ENCODE results near the gene SCAP. TPM values are rescaled to one million over a fixed set of nuclear protein-coding genes. Genes with fewer than 3 reads are reported as not detected.

Gene SCAP
- total and polyA plus RNA-seq, 2 of the 13 experiments (the other 11 are each of a cell fraction or from before 2014, with no cell fraction given): 40.4 to 53.3 TPM

DNA sequence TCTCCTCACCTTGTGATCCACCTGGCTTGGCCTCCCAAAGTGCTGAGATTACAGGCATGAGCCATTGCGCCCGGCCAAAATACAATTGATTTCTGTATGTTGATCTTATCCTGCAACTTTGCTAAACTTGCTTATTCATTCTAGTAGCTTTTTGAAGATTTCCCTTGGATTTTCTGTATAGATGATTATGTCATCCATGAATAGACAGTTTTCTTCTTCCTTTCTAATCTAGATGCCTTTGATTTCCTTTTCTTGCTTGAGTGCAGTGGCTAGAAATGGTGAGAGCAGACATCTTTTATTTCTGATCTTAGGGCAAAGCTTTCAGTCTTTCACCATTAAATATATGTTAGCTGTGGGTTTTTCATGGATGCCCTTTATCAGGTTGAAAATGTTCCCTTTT lies 42.2 kb upstream of the SCAP start:
- BruUV-seq (replicated peaks): no TSS peak
- WGBS (ENCODE audit: low lambda C conversion rate): 47% methylated on average over 2 of the region's 2 CpGs
- intact Hi-C loops (cut with micrococcal nuclease; ENCODE audit: unreplicated experiment) (no loop called here), in situ Hi-C loops (cut with HindIII; ENCODE audit: extremely low pct_ligation_motif_present, low pct_unique_long_range_greater_than_20kb) (loop anchor here (5.0 kb wide), 1 partner anchor 274 kb away; no protein-coding TSS in a partner anchor)
- ChIA-PET CTCF (ENCODE audit: low intra/inter-chr PET ratio, low total read pairs) (no interaction called here), POLR2A (no interaction called here)
- Histone ChIP-seq H3K9me3 (ENCODE audit: low read length) (no peaks in the 10 kb centered on the region), H3K27me3 (ENCODE audit: control insufficient read depth in 1 of 2, insufficient read depth in 2 of 2, low read length in 2 of 2) (no peaks in the 10 kb centered on the region), H3K4me1 (ENCODE audit: insufficient read depth, low read length) (peaks cover 45% of the 10 kb centered on the region), H2AFZ (ENCODE audit: low read length) (peak overlapping the region; percentile 42), H3K27ac (ENCODE audit: extremely low read length, insufficient read depth, low read length) (no peak overlapping the region), H3K4me2 (ENCODE audit: low read depth, low read length) (no peak overlapping the region), H3K79me2 (ENCODE audit: insufficient read depth, low read length) (peaks cover 2% of the 10 kb centered on the region), H3K36me3 (replicated peaks in 1 of 2; ENCODE audit: control insufficient read depth in 1 of 2, insufficient read depth in 2 of 2, low read length in 2 of 2) (no peaks in the 10 kb centered on the region), H3K9ac (ENCODE audit: insufficient read depth, low read depth, low read length) (no peak overlapping the region), H3K4me3 (replicated peaks in 1 of 3; ENCODE audit: insufficient read depth in 1 of 3, low read depth in 2 of 3, low read length in 3 of 3) (no peak overlapping the region), H4K20me1 (ENCODE audit: insufficient read depth, low read length) (no peaks in the 10 kb centered on the region)
- FAIRE-seq (no peak), ATAC-seq (no peak), DNase-seq (ENCODE audit: low spot score) (no peak)
- TF ChIP-seq, protein P1, sequence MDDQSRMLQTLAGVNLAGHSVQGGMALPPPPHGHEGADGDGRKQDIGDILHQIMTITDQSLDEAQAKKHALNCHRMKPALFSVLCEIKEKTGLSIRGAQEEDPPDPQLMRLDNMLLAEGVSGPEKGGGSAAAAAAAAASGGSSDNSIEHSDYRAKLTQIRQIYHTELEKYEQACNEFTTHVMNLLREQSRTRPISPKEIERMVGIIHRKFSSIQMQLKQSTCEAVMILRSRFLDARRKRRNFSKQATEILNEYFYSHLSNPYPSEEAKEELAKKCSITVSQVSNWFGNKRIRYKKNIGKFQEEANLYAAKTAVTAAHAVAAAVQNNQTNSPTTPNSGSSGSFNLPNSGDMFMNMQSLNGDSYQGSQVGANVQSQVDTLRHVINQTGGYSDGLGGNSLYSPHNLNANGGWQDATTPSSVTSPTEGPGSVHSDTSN (CRISPR knock-in tag; IDR thresholded peaks at IDR 0.05; ENCODE audit: borderline replicate concordance): no peak
- no peak for TF ChIP-seq ZNF431 (CRISPR knock-in tag; IDR thresholded peaks at IDR 0.05; ENCODE audit: borderline replicate concordance, low read depth)
- no peak for TF ChIP-seq MAFG (CRISPR knock-in tag; IDR thresholded peaks at IDR 0.05)
- no peak for TF ChIP-seq CC2D1A (CRISPR knock-in tag; IDR thresholded peaks at IDR 0.05)
- no peak for TF ChIP-seq ETV5 (CRISPR knock-in tag; IDR thresholded peaks at IDR 0.05; ENCODE audit: borderline replicate concordance)
- no peak for TF ChIP-seq HNRNPH1 (optimal IDR thresholded peaks at IDR 0.05; ENCODE audit: low read depth, low read length)
- TF ChIP-seq NFIC (IDR thresholded peaks at IDR 0.05; ENCODE audit: low read length): no peak

DNA sequence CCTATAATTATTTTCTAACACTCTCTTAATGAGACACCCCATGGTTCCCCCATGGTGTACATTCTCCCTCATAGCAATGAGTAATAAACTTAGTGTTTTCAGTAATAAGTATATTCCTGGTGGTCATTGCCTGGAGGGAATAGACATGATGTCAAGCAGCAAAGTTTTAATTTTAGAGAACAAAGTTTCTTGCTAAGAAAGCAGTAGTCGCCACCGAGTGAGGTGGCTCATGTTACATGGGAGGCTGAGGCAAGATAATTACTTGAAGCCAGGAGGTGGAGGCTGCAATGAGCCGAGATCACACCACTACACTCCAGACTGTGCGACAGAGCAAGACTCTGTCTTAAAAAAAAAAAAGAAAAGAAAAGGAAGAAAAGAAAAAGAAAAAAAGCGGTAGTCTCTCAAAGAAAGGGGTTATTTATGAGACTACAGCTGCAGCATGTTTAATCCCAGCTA lies 40.2 kb upstream of the SCAP start:
- H3K4me3 ChIP-seq (replicated peaks in 1 of 3; ENCODE audit: insufficient read depth in 1 of 3, low read depth in 2 of 3, low read length in 3 of 3): peak overlapping the region in 1 of 3 experiments; percentile 33; a peak in 1 of 6 replicates
- in situ Hi-C loops (cut with HindIII; ENCODE audit: extremely low pct_ligation_motif_present, low pct_unique_long_range_greater_than_20kb) (loop anchor here (5.0 kb wide), 1 partner anchor 276 kb away; no protein-coding TSS in a partner anchor), intact Hi-C loops (cut with micrococcal nuclease; ENCODE audit: unreplicated experiment) (no loop called here)
- no peak overlapping the region for H3K9ac ChIP-seq (ENCODE audit: insufficient read depth, low read depth, low read length)
- BruUV-seq (replicated peaks): no TSS peak
- DNase-seq (ENCODE audit: low spot score) (no peak), ATAC-seq (no peak), FAIRE-seq (no peak)
- TF ChIP-seq, protein P2, sequence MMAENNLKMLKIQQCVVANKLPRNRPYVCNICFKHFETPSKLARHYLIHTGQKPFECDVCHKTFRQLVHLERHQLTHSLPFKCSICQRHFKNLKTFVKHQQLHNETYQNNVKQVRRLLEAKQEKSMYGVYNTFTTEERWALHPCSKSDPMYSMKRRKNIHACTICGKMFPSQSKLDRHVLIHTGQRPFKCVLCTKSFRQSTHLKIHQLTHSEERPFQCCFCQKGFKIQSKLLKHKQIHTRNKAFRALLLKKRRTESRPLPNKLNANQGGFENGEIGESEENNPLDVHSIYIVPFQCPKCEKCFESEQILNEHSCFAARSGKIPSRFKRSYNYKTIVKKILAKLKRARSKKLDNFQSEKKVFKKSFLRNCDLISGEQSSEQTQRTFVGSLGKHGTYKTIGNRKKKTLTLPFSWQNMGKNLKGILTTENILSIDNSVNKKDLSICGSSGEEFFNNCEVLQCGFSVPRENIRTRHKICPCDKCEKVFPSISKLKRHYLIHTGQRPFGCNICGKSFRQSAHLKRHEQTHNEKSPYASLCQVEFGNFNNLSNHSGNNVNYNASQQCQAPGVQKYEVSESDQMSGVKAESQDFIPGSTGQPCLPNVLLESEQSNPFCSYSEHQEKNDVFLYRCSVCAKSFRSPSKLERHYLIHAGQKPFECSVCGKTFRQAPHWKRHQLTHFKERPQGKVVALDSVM (CRISPR knock-in tag; IDR thresholded peaks at IDR 0.05): 0 out of 2 replicates have a peak, but pooled peaks have one; percentile 21
- TF ChIP-seq SALL1 (CRISPR knock-in tag; IDR thresholded peaks at IDR 0.05): no peak
- TF ChIP-seq, protein P3, sequence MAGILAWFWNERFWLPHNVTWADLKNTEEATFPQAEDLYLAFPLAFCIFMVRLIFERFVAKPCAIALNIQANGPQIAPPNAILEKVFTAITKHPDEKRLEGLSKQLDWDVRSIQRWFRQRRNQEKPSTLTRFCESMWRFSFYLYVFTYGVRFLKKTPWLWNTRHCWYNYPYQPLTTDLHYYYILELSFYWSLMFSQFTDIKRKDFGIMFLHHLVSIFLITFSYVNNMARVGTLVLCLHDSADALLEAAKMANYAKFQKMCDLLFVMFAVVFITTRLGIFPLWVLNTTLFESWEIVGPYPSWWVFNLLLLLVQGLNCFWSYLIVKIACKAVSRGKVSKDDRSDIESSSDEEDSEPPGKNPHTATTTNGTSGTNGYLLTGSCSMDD (CRISPR knock-in tag; IDR thresholded peaks at IDR 0.05): no peak
- no peak overlapping the region for H3K27ac ChIP-seq (ENCODE audit: extremely low read length, insufficient read depth, low read length)
- H2AFZ ChIP-seq (ENCODE audit: low read length): peak overlapping the region; percentile 54
- WGBS (ENCODE audit: low lambda C conversion rate): 29% methylated on average over 5 of the region's 5 CpGs
- H3K4me1 ChIP-seq (ENCODE audit: insufficient read depth, low read length): peaks cover 43% of the 10 kb centered on the region
- peaks cover 15% of the 10 kb centered on the region for H3K79me2 ChIP-seq (ENCODE audit: insufficient read depth, low read length)
- no peaks in the 10 kb centered on the region for H3K9me3 ChIP-seq (ENCODE audit: low read length)
- ChIA-PET POLR2A (no interaction called here), CTCF (ENCODE audit: low intra/inter-chr PET ratio, low total read pairs) (no interaction called here)
- no peaks in the 10 kb centered on the region; a peak in 1 of 5 replicates for H3K36me3 ChIP-seq (replicated peaks in 1 of 2; ENCODE audit: control insufficient read depth in 1 of 2, insufficient read depth in 2 of 2, low read length in 2 of 2)
- H3K27me3 ChIP-seq (ENCODE audit: control insufficient read depth in 1 of 2, insufficient read depth in 2 of 2, low read length in 2 of 2): no peaks in the 10 kb centered on the region; a peak in 1 of 5 replicates
- H3K4me2 ChIP-seq (ENCODE audit: low read depth, low read length): peak overlapping the region; percentile 57
- no peaks in the 10 kb centered on the region for H4K20me1 ChIP-seq (ENCODE audit: insufficient read depth, low read length)

Data from HepG2 (cell line).